HG02623 (cell line): ENCODE data around the gene SLC25A18.

ENCODE experiments used
- ATAC-seq: cut with Tn5 transposase; IDR thresholded peaks from one replicate; pipeline ENCODE4 v1.9.1; 2021; ENCODE audit warnings: moderate library complexity; ENCODE audit not compliant: unreplicated experiment

SLC25A18 gene

DNA sequence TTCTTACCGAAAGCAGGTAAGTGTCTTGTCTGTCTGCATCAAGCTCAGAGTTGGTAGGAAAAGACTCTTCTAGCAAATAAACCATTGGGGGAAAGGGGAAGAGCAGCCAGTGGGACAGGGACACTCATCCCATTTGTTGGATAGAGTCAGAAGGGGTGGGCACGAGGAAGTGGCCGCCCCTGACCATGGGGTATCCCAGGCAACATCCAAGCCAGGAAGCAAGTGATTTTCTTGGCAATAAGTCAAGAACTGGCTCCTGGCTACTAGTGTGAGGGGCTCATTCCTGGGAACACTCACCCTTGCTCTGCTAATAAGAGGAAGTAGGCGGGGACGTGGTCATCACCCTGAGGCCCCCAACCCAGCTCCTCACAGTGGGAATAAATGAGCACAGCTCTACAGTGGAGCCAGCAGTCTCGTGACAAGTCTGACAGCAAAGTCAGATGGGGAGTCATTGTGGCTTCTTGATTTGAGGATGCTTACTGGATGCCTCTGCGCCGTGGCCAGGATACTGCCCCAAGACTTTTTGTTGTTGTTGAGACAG lies 6.7 kb downstream of the SLC25A18 start:
- ATAC-seq, result no peak

DNA sequence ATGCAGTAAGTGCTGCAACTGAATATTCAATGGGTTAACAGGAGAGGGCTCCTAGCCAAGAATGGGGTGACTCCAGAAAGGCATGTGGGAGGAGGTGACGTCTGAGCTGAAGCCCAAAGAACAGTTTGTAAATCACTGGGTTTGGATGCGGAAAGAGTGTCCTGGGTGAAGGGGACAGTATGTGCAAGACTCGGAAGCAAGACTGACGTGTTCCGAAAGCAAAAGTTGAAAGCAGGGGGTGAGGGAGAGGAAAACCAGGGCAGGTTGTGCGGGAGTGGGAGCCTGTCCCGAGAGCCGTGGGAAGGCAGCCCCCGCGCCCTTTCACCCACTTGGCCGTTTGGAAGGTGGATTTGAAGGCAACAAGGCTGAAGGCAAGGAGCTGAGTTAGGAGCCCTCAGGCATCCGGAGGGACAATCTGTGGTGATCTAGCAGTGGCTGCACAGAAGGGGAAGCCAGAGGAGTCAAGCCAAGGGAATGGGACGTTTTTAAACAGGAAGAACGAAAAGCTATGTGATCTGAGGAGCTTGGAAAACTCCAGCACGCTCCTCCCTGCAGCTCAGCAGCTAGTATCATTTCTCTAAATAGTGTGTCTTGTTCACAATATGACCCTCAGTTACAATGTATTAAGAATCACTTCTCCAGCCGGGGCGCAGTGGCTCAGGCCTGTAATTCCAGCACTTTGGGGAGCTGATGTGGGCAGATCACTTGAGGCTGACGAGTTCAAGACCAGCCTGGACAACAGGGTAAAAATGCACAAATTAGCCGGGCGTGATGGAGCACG lies 7.7 kb downstream of the SLC25A18 start:
- ATAC-seq, result no peak

DNA sequence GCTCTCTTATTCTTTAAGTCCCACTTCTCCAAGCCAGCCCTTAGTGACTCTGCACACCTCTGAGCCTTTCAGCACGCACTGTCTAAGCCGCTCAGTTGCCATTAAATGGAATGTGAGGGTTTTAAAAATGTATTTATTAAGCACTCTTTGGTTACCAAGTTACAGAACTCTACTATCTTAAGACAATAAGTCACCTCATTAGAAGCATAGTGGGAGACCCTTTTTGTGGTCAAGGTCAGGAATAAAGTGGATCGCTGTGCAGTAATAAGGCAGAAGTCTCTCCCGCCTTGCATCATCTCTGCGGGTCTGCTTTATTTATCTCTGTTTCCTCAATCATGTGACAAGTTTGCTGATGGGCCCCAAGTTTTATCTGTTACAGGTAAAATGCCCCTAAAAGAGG lies 11.9 kb downstream of the SLC25A18 start:
- no peak for ATAC-seq

DNA sequence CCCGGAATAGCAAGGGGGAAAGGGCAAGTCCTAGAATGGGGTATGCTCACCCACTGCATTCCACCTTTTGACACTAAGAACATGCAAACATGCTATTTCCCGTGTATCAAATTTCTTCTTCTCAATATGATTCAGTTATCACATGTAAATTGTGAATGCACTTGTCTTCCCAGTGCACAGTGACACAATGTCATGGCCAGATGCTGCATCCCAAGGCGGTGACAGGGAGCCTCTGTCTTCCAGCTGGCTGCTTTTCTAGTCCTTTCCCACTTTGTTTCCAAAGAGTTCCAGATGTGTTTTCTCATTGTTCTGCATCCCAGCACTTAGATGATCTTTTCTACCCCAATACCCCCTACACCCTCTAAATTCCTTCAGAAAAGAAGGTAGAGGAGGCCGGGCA lies 12.4 kb downstream of the SLC25A18 start:
- ATAC-seq, result no peak

DNA sequence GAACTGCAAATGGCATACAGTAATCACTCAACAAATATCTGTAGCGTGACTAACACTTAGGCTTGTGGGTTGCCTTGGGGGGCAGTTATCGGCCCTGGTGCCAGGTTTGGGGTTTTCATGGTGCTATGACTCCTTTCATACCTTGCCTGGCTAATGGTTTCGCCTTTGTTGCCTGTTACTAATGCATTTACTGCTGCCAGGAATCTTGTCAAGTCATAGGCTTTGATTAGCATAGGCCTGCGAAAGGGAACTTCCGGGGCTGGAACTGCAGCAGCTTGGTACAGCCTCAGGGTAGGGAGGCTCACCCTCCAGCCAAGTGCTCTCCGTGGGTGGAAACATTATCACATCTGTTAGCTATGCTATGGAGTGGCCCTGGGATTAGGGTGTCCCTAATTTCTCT lies 13.2 kb downstream of the SLC25A18 start:
- no peak for ATAC-seq

DNA sequence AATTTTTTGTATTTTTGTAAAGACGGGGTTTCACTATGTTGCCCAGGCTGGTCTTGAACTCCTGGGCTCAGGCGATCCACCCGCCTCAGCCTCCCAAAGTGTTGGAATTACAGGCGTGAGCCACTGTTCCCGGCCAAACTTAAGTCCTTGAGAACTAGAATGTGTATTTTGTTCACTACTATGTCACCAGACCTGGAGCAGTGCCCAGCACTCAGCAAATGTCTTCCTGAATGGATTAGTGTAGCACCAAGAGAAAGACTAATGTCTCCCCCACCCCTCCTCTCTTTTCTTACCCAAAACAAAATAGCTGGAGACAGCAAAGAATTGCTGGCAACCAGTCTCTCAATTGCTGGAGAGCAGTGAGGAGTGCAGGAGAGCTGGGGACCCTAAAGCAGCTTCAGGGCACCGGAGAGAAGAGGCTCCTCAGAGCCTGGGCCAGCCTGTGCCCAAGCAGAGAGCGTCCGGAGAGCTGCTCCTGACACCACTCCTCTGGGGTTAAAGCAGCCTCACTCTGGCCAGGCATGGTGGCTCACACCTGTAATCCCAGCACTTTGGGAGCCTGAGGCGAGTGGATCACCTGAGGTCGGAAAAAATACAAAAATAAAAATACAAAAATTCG lies 14.9 kb downstream of the SLC25A18 start:
- no peak for ATAC-seq

DNA sequence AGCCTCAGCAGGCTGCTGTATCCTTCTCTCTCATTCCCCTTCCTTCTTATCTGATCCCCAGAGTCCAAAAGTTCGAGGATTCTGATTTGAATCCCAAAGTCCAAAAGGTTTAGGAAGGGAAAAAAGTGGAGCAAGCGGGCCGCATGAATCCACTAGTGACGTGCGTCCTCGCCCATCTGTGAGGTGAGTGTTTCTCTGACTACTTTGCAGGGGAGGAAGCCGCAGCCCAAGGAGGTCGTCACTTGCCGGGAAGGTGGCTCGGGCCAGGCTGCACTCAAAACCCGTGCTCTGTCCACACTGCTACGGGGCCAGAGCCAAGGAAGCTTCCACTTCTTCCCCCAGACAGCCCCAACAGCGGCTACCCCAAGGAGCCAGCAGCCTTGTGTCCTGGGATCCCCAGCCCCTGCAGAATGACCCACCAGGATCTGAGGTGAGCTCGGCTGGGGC lies 16.3 kb downstream of the SLC25A18 start:
- ATAC-seq, result no peak

DNA sequence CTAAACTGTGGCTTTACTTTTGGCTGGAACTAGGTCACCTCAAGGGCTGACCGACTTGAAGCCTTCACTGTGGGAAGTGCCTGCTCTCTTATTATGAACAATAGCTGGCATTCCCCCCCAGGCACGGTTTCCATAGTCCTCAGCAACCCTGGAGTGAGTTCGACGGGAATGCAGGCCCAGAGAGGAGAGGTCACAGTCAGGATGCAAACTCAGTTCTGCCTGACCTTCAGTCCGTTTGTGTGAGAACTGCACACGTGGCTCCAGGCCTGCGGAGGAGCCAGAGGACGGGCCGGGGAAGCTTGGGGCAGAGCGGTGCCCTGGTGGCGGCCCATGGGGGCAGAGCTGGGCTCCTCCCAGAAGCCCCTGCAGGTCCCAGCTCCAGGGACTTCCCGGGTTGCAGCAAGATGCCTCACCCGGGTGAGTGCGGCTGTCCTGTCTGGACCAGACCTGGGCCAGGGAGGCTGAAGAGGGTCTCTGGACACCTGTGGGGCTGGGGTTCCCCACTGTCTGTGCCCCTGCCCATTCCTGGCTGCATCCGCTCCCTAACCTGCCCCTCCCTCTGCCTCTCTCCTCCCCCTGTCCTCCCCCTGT lies 17.2 kb downstream of the SLC25A18 start:
- no peak for ATAC-seq

DNA sequence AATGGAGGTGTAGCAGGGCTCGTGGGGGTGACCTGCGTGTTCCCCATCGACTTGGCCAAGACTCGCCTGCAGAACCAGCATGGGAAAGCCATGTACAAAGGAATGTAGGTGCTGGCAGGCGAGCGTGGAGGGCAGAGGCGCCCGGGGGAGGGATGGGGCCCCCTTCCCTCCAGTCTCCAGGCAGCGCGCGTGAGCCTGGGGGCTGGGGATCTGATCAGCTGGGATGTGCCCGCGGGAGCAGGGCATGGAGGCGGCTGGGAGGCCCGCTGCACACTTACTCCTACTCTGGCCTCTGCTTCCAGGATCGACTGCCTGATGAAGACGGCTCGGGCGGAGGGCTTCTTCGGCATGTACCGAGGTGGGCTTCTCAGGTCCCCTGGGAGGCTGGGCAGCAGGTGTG lies 17.8 kb downstream of the SLC25A18 start:
- no peak for ATAC-seq

DNA sequence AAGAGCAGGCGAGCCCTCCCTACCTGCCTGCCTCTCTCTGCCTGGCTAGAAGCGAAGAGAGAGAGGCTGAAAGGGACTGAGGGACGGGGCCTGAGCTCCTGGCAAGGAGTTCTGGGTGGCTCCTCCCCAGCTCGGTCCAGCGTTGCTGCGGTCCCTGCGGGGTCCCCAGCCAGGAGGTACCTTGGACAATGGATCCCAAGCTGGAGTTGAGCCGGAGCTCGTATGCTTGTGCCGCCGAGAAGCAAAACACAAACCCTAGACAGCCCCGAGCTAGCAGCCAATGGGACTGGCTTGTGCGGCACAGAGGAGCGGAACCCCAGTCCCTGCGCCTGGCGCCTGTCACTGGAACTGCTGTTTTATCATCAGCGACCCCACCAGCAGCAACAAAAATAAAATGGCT lies 18.3 kb downstream of the SLC25A18 start:
- ATAC-seq, result no peak

DNA sequence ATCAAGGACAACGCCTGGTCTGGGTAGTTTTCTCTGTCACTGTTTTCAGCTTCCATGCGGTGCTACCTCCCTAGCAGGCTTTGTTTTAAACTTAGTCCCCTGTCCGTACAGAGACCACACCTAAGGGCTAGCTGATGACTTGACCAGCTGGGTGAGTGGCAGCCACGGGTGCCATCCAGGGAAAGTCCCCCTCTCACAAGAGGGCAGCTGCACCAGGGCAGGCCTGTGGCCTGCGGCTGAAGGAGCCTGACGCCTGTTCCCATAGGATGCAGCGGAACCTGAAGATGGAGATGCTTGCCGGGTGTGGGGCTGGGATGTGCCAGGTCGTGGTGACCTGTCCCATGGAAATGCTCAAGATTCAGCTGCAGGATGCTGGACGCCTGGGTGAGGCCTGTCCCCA lies 19.9 kb downstream of the SLC25A18 start:
- no peak for ATAC-seq

DNA sequence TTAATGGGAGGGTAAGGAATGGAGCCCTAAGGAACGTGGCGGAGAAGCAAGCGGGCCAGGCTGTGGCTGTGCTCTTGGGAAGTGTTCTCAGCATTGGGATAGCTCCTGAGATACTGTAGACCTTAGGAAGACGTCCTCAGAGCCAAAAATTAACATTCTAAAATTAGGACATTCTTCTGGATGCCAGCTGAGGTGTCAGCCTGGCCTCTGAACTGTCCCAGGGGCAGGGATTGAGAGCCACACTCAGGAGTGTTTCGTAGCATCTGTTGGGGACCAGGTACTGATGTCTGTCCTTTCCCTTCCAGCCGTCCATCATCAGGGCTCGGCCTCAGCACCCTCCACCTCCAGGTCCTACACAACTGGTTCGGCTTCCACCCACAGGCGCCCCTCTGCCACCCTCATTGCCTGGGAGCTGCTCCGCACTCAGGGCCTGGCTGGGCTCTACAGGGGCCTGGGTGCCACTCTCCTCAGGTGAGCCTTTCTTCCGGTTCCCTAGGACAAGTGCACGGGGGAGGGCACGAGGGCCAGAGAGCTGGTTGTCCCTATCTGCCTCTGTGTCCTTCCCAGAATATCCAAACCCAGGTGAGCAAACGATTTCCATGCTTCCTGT lies 23.6 kb downstream of the SLC25A18 start:
- no peak for ATAC-seq

DNA sequence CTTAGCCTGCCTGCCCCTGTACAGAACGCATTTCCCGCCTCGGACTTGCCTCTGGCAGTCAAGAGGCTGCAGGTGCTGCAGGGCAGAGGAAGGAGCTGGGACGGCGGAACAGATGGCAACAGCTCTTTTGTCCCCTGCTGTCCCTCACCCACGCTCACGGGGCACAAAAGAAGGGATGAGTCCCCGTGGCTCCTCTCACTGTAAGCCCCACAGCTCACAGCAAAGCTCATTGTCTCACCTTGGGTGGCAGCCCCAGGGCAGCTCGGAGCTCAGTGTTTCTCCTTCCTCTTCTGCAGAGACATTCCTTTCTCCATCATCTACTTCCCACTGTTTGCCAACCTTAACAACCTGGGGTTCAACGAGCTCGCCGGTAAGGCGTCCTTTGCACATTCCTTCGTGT lies 24.3 kb downstream of the SLC25A18 start:
- no peak for ATAC-seq

DNA sequence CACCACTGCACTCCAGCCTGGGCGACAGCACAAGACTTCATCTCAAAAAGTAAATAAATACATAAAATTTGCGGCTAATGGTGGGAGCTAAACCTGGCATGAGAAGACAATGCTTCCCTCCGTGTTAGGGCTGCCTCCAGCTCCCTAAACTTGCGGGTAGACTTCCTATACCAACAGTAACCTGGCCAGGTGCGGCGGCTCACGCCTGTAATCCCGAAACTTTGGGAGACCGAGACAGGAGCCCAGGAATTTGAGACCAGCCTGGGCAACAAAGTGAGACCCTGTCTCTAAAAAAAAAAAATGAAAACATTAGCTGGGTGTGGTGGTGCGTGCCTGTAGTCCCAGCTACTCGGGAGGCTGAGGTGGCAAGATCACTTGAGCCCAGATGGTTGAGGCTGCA lies 25.3 kb downstream of the SLC25A18 start:
- no peak for ATAC-seq

DNA sequence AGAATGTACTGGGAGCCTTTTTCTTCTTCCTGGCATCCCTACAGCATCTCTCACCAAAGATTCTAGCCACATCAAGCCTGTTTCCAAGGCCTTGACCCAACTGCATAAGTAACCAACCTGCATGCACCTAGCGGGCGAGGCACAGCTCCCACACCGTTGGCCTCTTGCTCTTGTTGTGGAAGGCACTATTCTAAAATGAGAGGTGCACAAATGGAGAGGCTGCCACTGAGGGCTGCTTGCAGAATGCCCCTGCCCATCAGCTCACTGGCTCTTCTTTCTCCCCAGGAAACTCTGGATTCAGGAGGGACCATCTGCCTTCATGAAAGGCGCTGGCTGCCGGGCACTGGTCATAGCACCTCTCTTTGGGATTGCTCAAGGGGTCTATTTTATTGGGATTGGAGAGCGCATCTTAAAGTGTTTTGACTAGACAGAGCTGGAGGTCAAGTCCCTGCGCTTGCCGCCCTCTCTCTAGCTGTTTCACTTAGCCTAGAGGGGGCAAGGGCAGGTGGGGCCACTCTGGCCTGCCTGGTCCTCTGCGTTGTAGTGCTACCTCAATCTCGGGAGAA lies 26.6 kb downstream of the SLC25A18 start:
- ATAC-seq, result no peak

DNA sequence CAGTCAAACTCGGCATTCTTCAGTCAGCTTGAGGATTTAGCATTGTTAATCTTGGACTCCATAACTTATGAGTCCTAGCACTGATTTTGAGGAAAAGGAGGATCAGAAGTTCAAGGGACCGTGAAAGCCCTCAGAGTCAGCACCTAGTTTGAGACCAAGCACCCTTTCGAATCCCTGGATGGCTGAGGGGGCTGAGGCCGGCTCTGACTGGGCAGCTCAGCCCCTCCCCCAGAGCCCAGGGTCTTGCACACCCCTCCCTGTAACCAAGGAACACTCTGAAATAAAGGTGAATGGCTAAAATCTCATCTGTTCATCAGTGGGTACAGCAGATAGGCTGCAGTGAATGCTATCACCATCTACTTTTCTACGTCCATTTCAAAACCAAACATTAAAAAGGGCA lies 27.3 kb downstream of the SLC25A18 start:
- no peak for ATAC-seq

DNA sequence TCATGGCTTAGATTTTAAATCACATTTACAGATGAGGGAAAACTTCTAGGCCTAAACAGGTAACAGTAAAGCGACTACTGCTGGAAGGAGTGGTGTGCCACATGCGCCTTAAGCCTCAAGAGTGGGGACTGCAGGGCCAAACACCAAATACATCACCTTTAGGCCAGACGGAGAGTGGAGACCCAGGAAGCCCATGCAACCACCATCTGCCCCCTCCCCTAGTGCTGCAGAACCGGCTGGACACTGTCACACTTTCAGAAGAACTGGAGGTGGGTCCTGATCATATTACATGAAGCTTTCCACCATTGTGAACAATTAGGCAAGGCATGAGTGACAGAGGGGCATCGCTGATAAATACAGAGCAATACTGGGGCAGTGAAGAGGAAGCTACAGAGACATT lies 28.9 kb downstream of the SLC25A18 start:
- ATAC-seq, result no peak

DNA sequence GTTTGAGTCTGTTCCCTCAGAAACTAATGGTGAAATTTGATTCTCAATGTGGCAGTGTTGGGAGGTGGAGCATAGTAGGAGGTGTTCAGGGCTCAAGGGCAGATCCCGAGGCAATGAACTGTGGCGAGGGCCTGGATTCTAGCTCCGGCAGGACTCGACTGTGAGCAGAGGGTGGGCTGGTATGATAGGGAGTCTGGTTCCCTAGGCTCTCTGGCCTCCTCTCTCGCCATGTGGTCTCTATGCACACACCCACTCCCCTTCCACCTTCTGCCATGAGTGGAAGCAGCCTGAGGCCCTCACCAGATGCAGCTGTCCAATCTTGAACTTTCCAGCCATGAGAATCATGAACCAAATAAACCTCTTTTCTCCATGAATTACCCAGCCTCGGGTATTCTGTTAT lies 32.9 kb downstream of the SLC25A18 start:
- ATAC-seq, result no peak

DNA sequence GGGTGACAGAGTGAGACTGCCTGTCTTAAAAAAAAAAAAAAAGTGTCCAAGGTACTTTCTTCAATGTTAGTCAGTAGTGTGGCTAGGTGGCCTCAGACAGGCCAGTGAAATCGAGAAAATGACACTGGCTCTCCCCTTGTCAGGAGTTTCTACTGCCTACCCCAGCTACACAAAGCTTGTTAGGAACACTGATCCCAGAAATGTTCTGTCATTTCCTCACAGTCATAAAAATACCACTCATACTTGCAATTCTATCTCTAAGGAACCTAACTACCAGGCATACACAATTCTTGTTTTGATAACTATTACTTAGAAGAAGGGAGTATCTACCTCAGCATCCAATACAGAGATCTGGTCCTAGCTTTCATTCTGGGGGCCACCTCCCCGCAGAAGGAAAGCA lies 33.9 kb downstream of the SLC25A18 start:
- ATAC-seq, result no peak

DNA sequence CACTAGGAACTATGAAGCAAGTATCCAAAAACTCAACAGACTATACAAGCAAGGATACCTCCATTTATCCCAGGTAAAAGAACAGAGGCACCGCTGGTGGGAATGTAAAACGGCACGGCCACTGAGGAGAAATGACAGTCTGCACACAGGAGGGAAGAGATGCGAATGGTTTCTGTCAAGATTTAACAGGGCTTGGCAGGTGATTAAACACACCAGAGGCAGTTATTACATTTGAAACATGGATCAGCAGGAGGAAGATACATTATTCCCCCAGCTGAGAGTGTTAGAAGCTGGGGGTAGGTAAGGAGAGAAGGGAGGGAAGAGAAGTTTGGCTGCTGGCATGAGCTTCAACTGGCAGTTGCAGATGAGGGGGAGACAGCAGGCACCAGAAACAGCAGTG lies 35.0 kb downstream of the SLC25A18 start:
- no peak for ATAC-seq

DNA sequence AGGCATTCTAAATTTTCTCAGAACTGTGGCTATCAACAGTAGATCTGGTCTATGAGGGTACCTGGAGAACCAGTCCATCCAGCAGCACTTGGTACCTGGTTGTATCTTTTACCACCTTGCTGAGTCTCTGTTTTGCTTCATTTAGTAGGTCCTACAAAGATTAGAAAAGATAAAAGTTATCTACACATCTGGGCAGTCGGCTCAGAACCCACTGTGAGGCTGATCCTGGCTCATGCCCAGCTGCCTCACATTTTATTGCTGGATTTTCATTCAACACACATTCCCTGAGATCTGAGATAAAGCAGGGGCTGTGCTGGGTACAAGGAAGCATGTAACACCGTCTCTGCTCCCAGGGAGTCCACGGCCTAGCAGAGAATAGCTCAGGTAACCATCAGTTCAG lies 37.7 kb downstream of the SLC25A18 start:
- no peak for ATAC-seq
